Activated naive CD8-positive, alpha-beta T cell (primary cell): ENCODE measurements around the gene GATD1.

Experiments
- H3K27ac Mint-ChIP-seq: one replicate; pipeline ENCODE4 v1.8.0; 2021; ENCODE audit warnings: mixed read lengths
- H3K27me3 Mint-ChIP-seq: one replicate; pipeline ENCODE4 v1.8.0; 2021; ENCODE audit warnings: mixed read lengths
- H3K36me3 Mint-ChIP-seq: one replicate; pipeline ENCODE4 v1.8.0; 2021; ENCODE audit warnings: mixed read lengths
- H3K4me1 Mint-ChIP-seq: one replicate; pipeline ENCODE4 v1.8.0; 2021; ENCODE audit warnings: low read depth, mixed read lengths
- H3K4me3 Mint-ChIP-seq: one replicate; pipeline ENCODE4 v1.8.0; 2021; ENCODE audit warnings: mild to moderate bottlenecking, mixed read lengths
- H3K9me3 Mint-ChIP-seq: one replicate; pipeline ENCODE4 v1.8.0; 2021; ENCODE audit warnings: low read depth, mixed read lengths

GATD1 gene

GRCh38 chr11:766936-767210, 10.4 kb downstream of the GATD1 start:
- Mint-ChIP-seq H3K27ac (no peak overlapping the region), H3K9me3 (no peaks in the 10 kb centered on the region), H3K36me3 (no peaks in the 10 kb centered on the region)

GRCh38 chr11:766106-766935, 11.0 kb downstream of the GATD1 start:
- no peak overlapping the region for H3K27ac Mint-ChIP-seq
- H3K27me3 Mint-ChIP-seq = no peaks in the 10 kb centered on the region
- no peaks in the 10 kb centered on the region for H3K9me3 Mint-ChIP-seq
- H3K4me1 Mint-ChIP-seq = peaks cover 5% of the 10 kb centered on the region
- H3K36me3 Mint-ChIP-seq = no peaks in the 10 kb centered on the region
- no peak overlapping the region for H3K4me3 Mint-ChIP-seq

More at GRCh38 chr11:766936-767210, 10.4 kb downstream of the GATD1 start:
- Mint-ChIP-seq H3K27me3 (no peaks in the 10 kb centered on the region), H3K4me3 (no peak overlapping the region), H3K4me1 (peaks cover 5% of the 10 kb centered on the region)

DNA sequence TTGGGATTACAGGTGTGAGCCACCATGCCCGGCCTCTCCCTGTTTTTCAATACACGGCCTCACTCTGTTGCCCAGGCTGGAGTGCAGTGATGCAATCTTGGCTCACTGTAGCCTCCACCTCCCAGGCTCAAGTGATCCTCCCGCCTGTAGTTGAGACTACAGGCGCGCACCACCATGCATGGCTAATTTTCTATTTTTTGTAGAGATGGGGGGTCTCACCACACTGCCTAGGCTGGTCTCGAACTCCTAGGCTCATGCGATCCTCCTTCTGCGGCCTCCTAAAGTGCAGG, 11.5 kb downstream of the GATD1 start:
- H3K9me3 Mint-ChIP-seq = no peaks in the 10 kb centered on the region
- no peak overlapping the region for H3K27ac Mint-ChIP-seq
- H3K4me1 Mint-ChIP-seq = peaks cover 5% of the 10 kb centered on the region
- H3K27me3 Mint-ChIP-seq = no peaks in the 10 kb centered on the region
- no peaks in the 10 kb centered on the region for H3K36me3 Mint-ChIP-seq
- no peak overlapping the region for H3K4me3 Mint-ChIP-seq

GRCh38 chr11:765025-765801, 12.1 kb downstream of the GATD1 start:
- no peaks in the 10 kb centered on the region for H3K9me3 Mint-ChIP-seq
- H3K4me1 Mint-ChIP-seq = peaks cover 5% of the 10 kb centered on the region
- H3K36me3 Mint-ChIP-seq = no peaks in the 10 kb centered on the region
- H3K27ac Mint-ChIP-seq = no peak overlapping the region
- H3K27me3 Mint-ChIP-seq = no peaks in the 10 kb centered on the region
- no peak overlapping the region for H3K4me3 Mint-ChIP-seq

DNA sequence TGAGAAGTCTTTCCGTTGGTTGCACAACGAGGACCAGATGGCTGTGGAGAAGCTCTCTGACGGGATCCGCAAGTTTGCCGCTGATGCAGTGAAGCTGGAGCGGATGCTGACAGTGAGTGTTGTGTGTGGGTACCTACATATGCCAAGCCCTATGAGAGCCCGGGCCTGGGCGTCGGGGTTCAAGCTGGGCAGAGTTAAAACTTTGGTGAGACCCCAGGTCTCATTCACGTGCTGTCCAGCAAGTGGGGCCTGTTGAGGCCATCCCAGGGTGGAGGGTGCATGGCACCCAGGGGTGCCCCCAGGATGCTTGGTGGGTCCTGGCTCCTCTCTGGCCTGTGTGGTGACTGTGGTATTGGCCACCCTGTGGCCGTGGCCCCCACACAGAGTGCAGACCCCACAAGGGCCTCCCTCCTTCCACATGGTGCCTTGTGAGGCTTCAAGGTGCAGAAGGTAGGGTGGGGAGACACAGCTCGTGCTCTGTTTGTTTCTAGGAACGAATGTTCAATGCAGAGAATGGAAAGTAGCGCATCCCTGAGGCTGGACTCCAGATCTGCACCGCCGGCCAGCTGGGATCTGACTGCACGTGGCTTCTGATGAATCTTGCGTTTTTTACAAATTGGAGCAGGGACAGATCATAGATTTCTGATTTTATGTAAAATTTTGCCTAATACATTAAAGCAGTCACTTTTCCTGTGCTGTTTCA, 12.8 kb downstream of the GATD1 start:
- Mint-ChIP-seq H3K27me3 (no peaks in the 10 kb centered on the region), H3K4me1 (peaks cover 5% of the 10 kb centered on the region), H3K27ac (no peak overlapping the region), H3K36me3 (no peaks in the 10 kb centered on the region), H3K9me3 (no peaks in the 10 kb centered on the region), H3K4me3 (no peak overlapping the region)

DNA sequence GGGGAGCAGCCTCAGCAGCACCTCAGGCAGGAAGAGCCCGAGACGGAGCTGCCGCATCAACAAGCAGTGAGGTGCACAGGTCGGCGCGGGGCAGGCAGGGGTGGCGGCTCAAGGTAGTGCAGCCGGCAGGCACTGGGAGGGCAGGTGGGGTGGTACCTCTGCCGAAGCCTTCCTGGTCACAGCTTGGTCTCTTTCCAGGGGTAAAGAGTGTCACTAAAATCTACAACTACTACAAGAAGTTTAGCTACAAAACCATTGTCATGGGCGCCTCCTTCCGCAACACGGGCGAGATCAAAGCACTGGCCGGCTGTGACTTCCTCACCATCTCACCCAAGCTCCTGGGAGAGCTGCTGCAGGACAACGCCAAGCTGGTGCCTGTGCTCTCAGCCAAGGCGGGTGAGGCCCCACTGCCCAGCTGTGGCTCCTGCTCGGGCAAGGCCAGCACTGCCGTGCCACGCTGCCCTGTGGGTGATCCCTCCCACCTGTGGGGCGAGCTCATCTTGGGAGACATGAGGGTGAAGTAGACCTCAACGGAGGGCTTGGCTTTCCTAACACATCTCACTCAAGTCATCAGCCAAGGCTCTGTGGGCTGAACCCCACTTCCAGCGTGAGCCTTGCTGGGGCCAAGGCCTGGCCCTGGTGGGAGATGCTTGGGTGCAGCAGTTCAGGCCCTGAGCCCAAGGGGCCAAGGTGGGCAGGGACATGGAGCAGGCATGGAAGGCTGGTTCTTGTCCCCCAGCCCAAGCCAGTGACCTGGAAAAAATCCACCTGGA, 13.6 kb downstream of the GATD1 start:
- Mint-ChIP-seq H3K27ac (no peak overlapping the region), H3K36me3 (no peaks in the 10 kb centered on the region), H3K4me1 (peaks cover 5% of the 10 kb centered on the region), H3K4me3 (no peak overlapping the region), H3K27me3 (no peaks in the 10 kb centered on the region), H3K9me3 (no peaks in the 10 kb centered on the region)

- H3K36me3 Mint-ChIP-seq = no peaks in the 10 kb centered on the region
- H3K4me1 Mint-ChIP-seq = peaks cover 5% of the 10 kb centered on the region
- no peak overlapping the region for H3K27ac Mint-ChIP-seq
- H3K27me3 Mint-ChIP-seq = no peaks in the 10 kb centered on the region
- H3K9me3 Mint-ChIP-seq = no peaks in the 10 kb centered on the region
- no peak overlapping the region for H3K4me3 Mint-ChIP-seq
Observed at GRCh38 chr11:763073-763463, 14.2 kb downstream of the GATD1 start.

GRCh38 chr11:762421-763072, 14.7 kb downstream of the GATD1 start:
- Mint-ChIP-seq H3K4me1 (peaks cover 5% of the 10 kb centered on the region), H3K4me3 (no peak overlapping the region), H3K36me3 (no peaks in the 10 kb centered on the region), H3K9me3 (no peaks in the 10 kb centered on the region), H3K27ac (no peak overlapping the region), H3K27me3 (no peaks in the 10 kb centered on the region)

DNA sequence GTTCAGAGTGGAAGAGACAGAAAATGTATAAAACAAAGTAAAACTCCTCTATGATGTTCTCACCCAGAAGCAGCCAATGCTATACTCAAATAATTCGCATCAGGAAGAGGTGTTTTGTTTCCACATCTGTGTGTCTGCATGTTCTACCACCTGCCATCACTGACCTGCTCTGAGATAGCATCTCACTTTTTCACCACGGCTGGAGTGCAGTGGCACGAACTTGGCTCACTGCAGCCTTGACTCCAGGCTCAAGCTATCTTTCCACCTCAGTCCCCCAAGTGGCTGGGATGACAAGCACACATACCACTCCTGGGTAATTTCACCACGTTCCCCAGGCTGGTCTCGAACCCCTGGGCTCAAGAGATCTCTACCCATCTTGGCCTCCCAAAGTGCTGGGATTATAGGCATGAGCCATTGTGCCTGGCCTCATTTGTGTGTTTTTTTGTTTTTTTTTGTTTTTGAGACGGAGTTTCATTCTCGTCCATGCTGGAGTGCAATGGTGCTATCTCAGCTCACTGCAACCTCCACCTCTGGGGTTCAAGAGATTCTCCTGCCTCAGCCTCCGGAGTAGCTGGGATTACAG, 15.7 kb downstream of the GATD1 start:
- Mint-ChIP-seq H3K4me3 (no peak overlapping the region), H3K9me3 (no peaks in the 10 kb centered on the region), H3K27ac (no peak overlapping the region), H3K36me3 (no peaks in the 10 kb centered on the region), H3K27me3 (no peaks in the 10 kb centered on the region), H3K4me1 (peaks cover 4% of the 10 kb centered on the region)

DNA sequence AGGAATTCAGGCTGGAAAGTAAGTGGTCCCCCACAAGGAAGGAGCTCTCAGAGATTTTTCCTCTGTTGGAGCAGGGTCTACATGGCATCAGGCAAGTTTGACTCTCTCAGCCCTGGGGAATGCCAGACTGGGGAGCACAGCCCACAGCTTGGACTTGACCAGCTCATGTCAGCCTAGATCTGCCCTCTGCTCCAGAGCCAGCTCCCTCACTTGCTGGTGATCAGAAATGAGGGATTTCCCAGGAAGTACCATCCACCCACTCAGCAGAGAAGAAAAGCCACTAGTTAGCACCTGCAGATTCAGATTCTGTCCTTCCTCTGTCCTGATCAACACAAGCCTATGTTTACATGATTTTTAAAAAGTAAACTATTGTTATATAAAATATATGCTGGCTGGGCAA, 17.1 kb downstream of the GATD1 start:
- Mint-ChIP-seq H3K27ac (no peak overlapping the region), H3K4me3 (no peak overlapping the region), H3K9me3 (no peaks in the 10 kb centered on the region), H3K36me3 (no peaks in the 10 kb centered on the region), H3K27me3 (no peaks in the 10 kb centered on the region), H3K4me1 (peaks cover 3% of the 10 kb centered on the region)

DNA sequence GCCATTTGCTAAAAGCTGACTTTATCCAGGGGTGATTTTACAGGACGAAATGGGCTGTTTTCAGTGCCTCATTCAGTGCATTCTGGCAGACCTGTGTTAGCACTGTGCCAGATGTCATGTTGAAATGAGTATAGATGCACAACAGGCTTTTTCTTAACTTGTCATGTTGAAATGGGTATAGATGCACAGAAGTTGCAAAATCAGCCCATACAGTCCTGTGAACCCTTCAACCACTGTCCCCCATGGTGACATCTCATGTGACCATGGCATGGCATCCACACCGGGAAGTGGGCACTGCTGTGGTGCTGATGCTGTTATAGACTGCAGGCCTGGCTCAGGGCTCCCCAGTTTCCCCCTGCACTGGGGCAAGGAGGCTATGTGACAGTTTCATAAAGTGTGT, 27.6 kb downstream of the GATD1 start:
- Mint-ChIP-seq H3K4me1 (peaks cover 14% of the 10 kb centered on the region), H3K36me3 (no peaks in the 10 kb centered on the region), H3K4me3 (peak overlapping the region; percentile 78), H3K27ac (peak overlapping the region; percentile 28), H3K27me3 (no peaks in the 10 kb centered on the region), H3K9me3 (no peaks in the 10 kb centered on the region)

DNA sequence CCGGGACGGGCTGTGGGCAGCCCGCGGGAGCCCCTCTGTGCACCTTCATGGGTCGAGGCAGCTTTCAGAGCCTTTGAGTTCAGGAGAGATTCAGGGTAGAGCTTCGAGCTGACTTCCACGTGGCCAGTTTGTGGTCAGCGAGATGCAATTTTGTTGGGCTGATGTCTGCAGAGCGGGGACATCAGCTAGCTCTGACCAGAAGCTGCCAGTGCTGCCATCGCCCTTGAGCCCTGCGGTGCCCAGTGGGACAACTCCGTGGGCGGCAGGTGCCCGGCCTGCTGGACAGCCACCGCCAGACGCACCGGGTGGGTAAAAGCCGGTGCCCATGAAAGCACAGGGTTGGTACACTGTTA, 29.3 kb downstream of the GATD1 start:
- no peaks in the 10 kb centered on the region for H3K27me3 Mint-ChIP-seq
- peak overlapping the region; percentile 89 for H3K27ac Mint-ChIP-seq
- H3K9me3 Mint-ChIP-seq = no peaks in the 10 kb centered on the region
- no peaks in the 10 kb centered on the region for H3K36me3 Mint-ChIP-seq
- peak overlapping the region; percentile 90 for H3K4me3 Mint-ChIP-seq
- peaks cover 14% of the 10 kb centered on the region for H3K4me1 Mint-ChIP-seq

DNA sequence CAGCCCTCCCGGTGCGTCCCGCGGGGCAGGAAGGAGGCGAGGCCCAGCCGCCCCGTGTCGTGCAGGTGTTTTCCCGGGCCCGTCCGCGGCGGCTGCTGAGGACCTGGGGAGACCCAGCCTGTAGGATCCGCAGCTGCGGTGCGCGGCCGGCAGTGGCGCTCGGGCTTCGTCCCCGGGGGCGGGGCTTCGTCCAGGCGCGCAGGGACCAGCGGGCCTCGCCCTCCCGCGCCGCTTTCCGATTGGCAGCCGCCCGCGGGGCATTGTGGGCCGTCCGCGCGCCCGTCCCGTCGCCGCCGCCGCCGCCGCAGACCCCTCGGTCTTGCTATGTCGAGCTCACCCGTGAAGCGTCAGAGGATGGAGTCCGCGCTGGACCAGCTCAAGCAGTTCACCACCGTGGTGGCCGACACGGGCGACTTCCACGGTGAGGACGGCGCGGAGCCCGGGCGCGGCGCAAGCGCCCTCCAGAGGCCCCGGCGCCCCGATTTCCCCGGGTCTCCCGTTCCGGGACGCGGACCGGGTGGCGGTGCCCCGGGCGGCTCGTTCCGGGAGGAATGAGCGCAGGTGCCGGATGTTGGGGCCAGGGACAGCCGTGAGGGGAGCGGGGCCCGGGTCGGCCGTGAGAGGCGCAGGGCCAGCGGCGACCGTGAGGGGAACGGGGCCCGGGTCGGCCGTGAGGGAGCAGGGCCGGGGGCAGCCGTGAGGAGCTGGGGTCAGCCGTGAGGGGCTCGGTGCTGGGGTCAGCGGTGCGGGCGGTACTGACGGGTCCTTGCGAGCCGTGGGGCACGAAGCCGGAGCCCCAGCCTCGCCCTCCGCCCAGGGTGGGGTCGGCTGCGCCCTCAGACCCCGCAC, 29.9 kb downstream of the GATD1 start, which contains the start of gene TALDO1:
TSS of gene TALDO1 (plus strand) at position 307 of the 849 bp plus-strand sequence. CDS start at position 325, 18 bp downstream.
- H3K36me3 Mint-ChIP-seq = no peaks in the 10 kb centered on the region
- no peaks in the 10 kb centered on the region for H3K27me3 Mint-ChIP-seq
- H3K9me3 Mint-ChIP-seq = no peaks in the 10 kb centered on the region
- peaks cover 14% of the 10 kb centered on the region for H3K4me1 Mint-ChIP-seq
- H3K4me3 Mint-ChIP-seq = peak within 1 kb of the TSS; percentile 90
- H3K27ac Mint-ChIP-seq = peak within 1 kb of the TSS; percentile 89
